Peyer's patch (tissue), 4 donors: ENCODE data around the gene ST7. TPM values are rescaled to one million over a fixed set of nuclear protein-coding genes. Genes with fewer than 3 reads are reported as not detected.

Experiments
- DNase-seq, 3 donors: peaks; one replicate each; pipeline ENCODE4 v3.0.0-alpha.2; 2017 to 2019
- H3K27ac ChIP-seq, 4 donors: fragments of 200-600 bp; sonication (generic); one replicate each; pipeline ENCODE4 v1.5.1; 2016 to 2019
- H3K27me3 ChIP-seq, 2 donors: fragments of 200-600 bp; sonication (generic); one replicate each; pipeline ENCODE4 v1.5.1; 2019
- H3K36me3 ChIP-seq, 3 donors: fragments of 200-600 bp; sonication (generic); one replicate each; pipeline ENCODE4 v1.5.1; 2016 to 2019
- H3K4me1 ChIP-seq, 4 donors: fragments of 200-600 bp; sonication (generic); one replicate each; pipeline ENCODE4 v1.5.1; 2016 to 2019
- H3K4me3 ChIP-seq, 4 donors: fragments of 200-600 bp; sonication (generic); 1 replicate in 3 of 4; 2 replicates in 1 of 4; pipeline ENCODE4 v1.5.1; 2016 to 2019; ENCODE audit warnings: mild to moderate bottlenecking in 1 of 4
- H3K9me3 ChIP-seq, 4 donors: fragments of 200-600 bp; sonication (generic); one replicate each; pipeline ENCODE4 v1.5.1; 2016 to 2019; ENCODE audit warnings: mild to moderate bottlenecking in 1 of 4
- POLR2A ChIP-seq, 2 donors: fragments of 450-650 bp; IDR thresholded peaks; one replicate each; pipeline ENCODE4 v1.5.1; 2017; ENCODE audit warnings: antibody characterized with exemption in 2 of 2, mild to moderate bottlenecking in 2 of 2, moderate library complexity in 2 of 2
- total RNA-seq, 4 donors: library from RNA; depleted of rRNA; stranded (reverse); fragments of >200 nt; gene quantifications; one replicate each; pipeline ENCODE4 v1.1.0, GENCODE V29; 2016
- TF ChIP-seq, protein P1 (sequence below), 6 experiments: fragments of 450-650 bp in 4 of 6; fragments of 200-600 bp in 2 of 6; sonication (generic) in 1 of 6; IDR thresholded peaks; one replicate each; pipeline ENCODE4 v1.5.1; 2017 to 2019; ENCODE audit warnings: antibody characterized with exemption in 6 of 6, mild to moderate bottlenecking in 3 of 6, moderate library complexity in 1 of 6

Gene ST7
- total RNA-seq, 4 donors from 2014 or later = 26.8 to 39.6 (median 29.8) TPM

DNA sequence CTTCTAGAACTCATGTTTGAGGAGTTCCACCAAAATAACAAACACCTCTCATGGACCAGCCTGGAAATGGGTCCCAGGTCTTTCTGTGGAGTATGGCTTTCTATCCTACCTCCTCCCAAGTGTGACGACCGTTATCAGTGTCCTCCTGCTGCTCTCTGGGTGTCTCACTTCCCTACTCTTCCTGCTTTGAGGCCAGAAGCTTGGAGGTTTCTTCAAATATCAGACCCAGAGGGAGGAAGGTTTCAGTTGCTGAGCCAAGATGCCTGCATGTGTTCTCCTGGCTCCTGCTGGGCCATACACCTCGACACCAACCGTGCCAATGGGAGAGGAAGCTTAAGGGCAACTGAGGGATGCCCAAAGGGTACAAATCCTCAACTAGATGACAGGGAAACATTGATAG is 255.0 kb downstream of the ST7 start:
- no peaks in the 10 kb centered on the region for H3K4me1 ChIP-seq
- peaks cover 0 to 9% (median 0%) of the 10 kb centered on the region in 3 donors for H3K36me3 ChIP-seq
- TF ChIP-seq POLR2A (IDR thresholded peaks at IDR 0.05) = no peak
- TF ChIP-seq, protein P1, sequence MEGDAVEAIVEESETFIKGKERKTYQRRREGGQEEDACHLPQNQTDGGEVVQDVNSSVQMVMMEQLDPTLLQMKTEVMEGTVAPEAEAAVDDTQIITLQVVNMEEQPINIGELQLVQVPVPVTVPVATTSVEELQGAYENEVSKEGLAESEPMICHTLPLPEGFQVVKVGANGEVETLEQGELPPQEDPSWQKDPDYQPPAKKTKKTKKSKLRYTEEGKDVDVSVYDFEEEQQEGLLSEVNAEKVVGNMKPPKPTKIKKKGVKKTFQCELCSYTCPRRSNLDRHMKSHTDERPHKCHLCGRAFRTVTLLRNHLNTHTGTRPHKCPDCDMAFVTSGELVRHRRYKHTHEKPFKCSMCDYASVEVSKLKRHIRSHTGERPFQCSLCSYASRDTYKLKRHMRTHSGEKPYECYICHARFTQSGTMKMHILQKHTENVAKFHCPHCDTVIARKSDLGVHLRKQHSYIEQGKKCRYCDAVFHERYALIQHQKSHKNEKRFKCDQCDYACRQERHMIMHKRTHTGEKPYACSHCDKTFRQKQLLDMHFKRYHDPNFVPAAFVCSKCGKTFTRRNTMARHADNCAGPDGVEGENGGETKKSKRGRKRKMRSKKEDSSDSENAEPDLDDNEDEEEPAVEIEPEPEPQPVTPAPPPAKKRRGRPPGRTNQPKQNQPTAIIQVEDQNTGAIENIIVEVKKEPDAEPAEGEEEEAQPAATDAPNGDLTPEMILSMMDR (IDR thresholded peaks at IDR 0.05) = no peak
- DNase-seq = no peak
- no peak overlapping the region for H3K27ac ChIP-seq
- H3K4me3 ChIP-seq = no peak overlapping the region
- H3K27me3 ChIP-seq = no peaks in the 10 kb centered on the region
- H3K9me3 ChIP-seq = no peaks in the 10 kb centered on the region

DNA sequence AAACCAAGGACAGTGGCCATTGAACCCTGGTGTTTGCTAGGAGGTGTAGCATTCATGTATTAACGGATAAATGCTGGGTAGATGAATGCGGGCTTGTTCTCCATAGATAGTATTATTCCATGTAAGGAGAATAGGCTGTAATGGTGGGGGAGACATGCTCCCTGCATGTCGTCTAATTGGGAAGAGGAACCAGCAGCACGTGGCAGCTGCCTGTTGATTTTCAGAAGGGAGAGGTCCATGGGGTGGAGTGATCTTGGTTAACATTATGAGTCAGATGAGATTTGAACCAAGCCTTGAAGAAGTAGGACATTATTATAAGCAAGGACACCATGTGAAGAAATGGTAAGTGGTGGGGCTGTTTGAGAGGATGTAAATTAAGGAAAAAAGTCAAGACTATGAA is 257.1 kb downstream of the ST7 start:
- peaks cover 0 to 9% (median 0%) of the 10 kb centered on the region in 3 donors for H3K36me3 ChIP-seq
- H3K4me1 ChIP-seq = no peaks in the 10 kb centered on the region
- no peak for DNase-seq
- no peak overlapping the region for H3K27ac ChIP-seq
- TF ChIP-seq POLR2A (IDR thresholded peaks at IDR 0.05) = no peak
- TF ChIP-seq, protein P1 (IDR thresholded peaks at IDR 0.05) = no peak
- H3K27me3 ChIP-seq = no peaks in the 10 kb centered on the region
- H3K4me3 ChIP-seq = no peak overlapping the region
- no peaks in the 10 kb centered on the region for H3K9me3 ChIP-seq

DNA sequence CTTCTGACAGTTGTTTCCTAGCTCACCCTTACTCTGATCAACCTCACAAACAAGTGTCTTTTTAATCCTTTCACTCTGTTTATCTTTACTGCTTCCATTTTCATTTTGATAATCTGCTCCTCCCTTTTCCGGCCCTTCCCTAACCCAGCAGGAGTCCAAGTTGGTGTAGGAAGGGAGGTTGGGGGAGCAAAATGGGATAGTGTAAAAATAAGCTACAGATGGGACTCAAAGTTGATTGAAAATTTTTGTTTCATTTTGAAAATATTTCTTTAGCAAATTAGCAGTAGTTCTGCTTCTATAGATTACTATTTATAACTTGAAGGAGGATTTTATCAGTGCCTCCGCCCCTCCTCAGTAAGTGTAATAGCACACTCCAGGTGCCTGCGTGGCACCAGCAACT is 257.6 kb downstream of the ST7 start:
- no peaks in the 10 kb centered on the region for H3K27me3 ChIP-seq
- no peak overlapping the region for H3K4me3 ChIP-seq
- DNase-seq = no peak
- peaks cover 0 to 9% (median 0%) of the 10 kb centered on the region in 3 donors for H3K36me3 ChIP-seq
- H3K27ac ChIP-seq = no peak overlapping the region
- H3K4me1 ChIP-seq = no peaks in the 10 kb centered on the region
- no peak for TF ChIP-seq POLR2A (IDR thresholded peaks at IDR 0.05)
- TF ChIP-seq, protein P1 (IDR thresholded peaks at IDR 0.05) = no peak
- H3K9me3 ChIP-seq = no peaks in the 10 kb centered on the region

DNA sequence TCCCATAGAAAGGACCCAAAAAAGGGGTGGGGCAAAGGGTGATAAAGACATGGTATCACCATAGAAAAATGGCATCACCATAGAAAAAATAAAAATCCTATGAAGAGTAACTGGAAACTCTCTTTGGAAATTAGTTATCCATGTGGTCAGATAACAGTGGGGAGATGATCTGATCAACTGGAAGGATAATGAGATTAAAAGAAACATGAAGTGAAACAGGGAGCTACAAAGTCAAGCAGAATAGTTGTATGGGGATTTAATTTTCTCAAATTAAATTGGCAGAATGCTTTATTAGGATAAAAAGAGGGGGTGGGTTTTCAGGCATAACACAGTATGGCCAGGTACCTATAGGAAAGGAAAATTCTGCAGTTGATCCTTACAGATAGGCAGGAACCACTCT is 258.3 kb downstream of the ST7 start:
- H3K27ac ChIP-seq = no peak overlapping the region
- H3K4me3 ChIP-seq = no peak overlapping the region
- no peaks in the 10 kb centered on the region for H3K4me1 ChIP-seq
- H3K36me3 ChIP-seq = peaks cover 0 to 9% (median 0%) of the 10 kb centered on the region in 3 donors
- no peaks in the 10 kb centered on the region for H3K27me3 ChIP-seq
- no peaks in the 10 kb centered on the region for H3K9me3 ChIP-seq
- no peak for DNase-seq
- TF ChIP-seq, protein P1 (IDR thresholded peaks at IDR 0.05) = no peak
- no peak for TF ChIP-seq POLR2A (IDR thresholded peaks at IDR 0.05)

DNA sequence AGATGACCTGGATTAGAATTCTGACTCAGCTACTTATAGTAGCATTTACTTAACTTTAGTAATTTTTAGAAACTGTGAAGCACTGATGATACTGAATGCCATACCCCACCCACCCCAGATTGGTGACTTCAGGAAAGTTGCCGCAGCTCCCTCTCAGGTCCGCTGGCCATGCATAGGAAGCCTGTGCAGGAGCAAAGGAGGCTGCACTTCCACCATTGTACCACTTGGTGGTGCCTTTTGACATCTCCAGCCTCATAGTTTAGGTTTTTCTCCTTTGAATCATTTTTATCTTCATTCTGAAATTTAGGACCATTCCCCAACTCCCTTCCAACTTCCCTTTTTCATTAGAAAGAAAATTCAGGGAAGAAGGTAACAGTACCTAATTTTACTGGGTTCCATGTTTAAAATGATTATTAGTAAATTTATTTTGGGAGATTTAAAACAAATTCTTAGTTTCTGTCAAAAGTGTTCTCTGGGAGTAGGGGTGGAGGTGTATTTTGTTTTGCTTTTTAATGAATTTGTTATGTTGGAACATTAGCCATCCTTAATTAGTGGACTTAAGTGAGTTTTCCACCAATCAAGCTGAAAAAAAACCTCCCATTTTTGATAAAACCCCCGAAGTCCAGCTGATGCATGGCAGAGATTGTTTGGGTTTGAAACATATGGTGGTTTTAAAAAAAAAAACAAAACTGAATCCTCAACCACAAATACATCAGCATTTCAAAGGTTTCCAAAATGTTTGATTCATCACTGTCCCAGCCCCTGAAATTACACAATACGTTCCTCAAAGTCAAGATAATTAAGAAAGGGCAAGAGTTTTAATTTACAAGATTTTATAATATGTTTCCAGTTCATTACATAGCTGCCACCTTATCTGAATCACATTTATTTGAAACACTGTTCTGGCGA is 259.9 kb downstream of the ST7 start:
- Histone ChIP-seq H3K4me1 (no peaks in the 10 kb centered on the region), H3K4me3 (no peak overlapping the region), H3K27me3 (no peaks in the 10 kb centered on the region), H3K36me3 (peaks cover 0 to 9% (median 0%) of the 10 kb centered on the region in 3 donors), H3K9me3 (no peaks in the 10 kb centered on the region), H3K27ac (no peak overlapping the region)
- TF ChIP-seq POLR2A (IDR thresholded peaks at IDR 0.05) = no peak
- TF ChIP-seq, protein P1 (IDR thresholded peaks at IDR 0.05) = peak in 5 of 6 experiments; percentile 46 to 74 (median 66)
- peak in 2 of 3 donors; percentile 19 to 75 for DNase-seq
